Prostate gland (tissue), 2 donors: ENCODE data around the gene RPS4Y2.

ENCODE experiments used
- POLR2A ChIP-seq: fragments of 450-650 bp; IDR thresholded peaks from one replicate; pipeline ENCODE4 v1.6.1; 2016; ENCODE audit warnings: antibody characterized with exemption, mild to moderate bottlenecking
- TF ChIP-seq, protein P1 (sequence below), 4 experiments: fragments of 200-600 bp in 2 of 4; fragments of 450-650 bp in 2 of 4; sonication (generic) in 2 of 4; IDR thresholded peaks; 1 replicate in 3 of 4; 2 replicates in 1 of 4; pipeline ENCODE4 v1.5.1; 2016 to 2019; ENCODE audit warnings: antibody characterized with exemption in 4 of 4, mild to moderate bottlenecking in 2 of 4, moderate library complexity in 2 of 4

DNA sequence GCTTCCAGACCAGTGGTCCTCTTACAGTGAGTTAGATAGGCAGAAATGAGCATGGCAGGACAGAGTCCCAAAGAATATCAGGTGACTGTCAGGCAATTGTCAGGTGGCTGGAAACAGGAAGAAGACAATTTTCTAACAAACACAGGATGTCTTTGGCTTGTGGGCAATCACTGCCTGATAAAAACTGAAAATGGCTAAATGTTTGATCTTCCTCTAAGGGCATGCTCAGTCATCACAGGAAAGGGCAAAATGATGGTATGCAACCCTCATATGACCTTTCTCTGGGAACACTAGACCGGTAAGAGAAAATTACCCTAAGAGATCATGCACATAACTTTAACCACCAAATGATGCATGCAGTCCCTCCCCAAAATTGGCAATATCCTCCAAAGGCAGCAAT lies 57.6 kb downstream of the RPS4Y2 start:
- TF ChIP-seq, protein P1, sequence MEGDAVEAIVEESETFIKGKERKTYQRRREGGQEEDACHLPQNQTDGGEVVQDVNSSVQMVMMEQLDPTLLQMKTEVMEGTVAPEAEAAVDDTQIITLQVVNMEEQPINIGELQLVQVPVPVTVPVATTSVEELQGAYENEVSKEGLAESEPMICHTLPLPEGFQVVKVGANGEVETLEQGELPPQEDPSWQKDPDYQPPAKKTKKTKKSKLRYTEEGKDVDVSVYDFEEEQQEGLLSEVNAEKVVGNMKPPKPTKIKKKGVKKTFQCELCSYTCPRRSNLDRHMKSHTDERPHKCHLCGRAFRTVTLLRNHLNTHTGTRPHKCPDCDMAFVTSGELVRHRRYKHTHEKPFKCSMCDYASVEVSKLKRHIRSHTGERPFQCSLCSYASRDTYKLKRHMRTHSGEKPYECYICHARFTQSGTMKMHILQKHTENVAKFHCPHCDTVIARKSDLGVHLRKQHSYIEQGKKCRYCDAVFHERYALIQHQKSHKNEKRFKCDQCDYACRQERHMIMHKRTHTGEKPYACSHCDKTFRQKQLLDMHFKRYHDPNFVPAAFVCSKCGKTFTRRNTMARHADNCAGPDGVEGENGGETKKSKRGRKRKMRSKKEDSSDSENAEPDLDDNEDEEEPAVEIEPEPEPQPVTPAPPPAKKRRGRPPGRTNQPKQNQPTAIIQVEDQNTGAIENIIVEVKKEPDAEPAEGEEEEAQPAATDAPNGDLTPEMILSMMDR (IDR thresholded peaks at IDR 0.05): no peak
- no peak for TF ChIP-seq POLR2A
